Measurements from ENCODE around the gene TMPRSS12.
"Not testable (repeated sequence)": the region's sequence is repeated elsewhere in the genome, so short reads cannot be mapped to it uniquely, and the experiment has no call there.

TMPRSS12 gene

DNA sequence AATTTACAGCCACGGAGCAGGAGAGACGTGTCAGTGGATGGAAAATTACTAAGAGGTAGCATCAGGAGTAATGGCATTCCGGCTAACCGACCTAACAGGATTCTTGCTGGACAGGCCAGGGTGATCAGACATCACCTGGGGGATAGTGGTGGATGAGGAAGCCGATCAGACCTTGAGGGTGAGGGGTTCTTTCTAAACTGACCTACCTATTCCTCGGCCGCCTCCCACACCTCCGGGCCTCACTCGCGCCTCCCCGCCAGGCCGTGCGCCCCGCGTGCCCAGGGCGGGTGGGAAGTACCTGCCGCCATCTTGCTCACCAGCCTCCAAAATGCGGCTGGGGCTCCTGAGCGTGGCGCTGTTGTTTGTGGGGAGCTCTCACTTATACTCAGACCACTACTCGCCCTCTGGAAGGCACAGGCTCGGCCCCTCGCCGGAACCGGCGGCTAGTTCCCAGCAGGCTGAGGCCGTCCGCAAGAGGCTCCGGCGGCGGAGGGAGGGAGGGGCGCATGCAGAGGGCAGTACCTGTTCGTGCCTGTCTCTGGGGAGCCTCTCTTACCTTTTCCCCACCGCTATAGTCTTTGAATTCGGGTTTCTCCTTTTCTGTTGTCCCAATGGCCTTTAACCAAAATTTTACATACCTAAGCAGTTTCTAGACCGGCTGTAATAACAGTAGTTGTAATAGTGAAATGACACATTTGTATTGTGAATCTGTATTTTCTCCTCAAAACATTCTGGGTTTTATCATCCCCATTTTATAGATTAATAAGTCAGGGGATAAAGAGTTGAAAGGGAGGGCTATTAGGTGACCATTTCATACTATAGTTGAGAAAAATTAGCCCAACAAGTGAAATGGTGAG lies at the start of gene TMPRSS12:
Gene TMPRSS12 (plus strand): TSS at position 290 of the 857 bp plus-strand sequence. CDS start 39 bp downstream, at position 329.
- no peak for DNase-seq

GRCh38 chr12:50799908-50800307 lies 42.8 kb upstream of the TMPRSS12 start:
- DNase-seq: no peak

DNA sequence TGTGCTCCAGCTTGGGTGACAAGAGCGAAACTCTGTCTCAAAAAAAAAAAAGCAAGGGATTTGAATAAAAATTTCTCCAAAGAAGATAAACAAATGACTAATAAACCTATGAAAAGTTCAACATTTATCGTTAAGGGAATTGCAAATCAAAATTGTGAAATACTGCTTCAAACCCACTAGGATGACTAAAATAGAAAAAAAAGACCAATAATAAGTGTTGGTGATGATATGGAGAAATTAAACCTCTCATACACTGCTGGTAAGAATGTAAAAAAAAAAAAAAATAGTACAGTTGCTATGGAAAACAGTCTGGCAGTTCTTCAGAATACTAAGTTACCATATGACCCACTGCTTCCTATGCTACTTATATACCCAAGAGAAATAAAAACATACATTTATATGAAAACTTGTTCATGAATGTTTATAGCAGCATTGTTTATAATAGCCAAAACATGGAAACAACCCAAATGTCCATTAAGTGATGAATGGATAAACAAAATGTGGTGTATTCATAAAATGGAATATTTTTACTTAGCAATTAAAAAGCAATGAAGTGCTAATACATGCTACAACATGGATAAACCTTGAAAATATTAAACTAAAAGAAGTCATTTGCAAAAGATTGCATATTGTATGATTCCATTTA lies 39.4 kb upstream of the TMPRSS12 start:
- no peak for DNase-seq

- DNase-seq: no peak
These were observed 36.5 kb upstream of the TMPRSS12 start for GRCh38 chr12:50806176-50806575.

GRCh38 chr12:50809131-50809530 lies 33.6 kb upstream of the TMPRSS12 start:
- not testable (repeated sequence) for DNase-seq

GRCh38 chr12:50814921-50815320 lies 27.8 kb upstream of the TMPRSS12 start:
- not testable (repeated sequence) for DNase-seq

DNA sequence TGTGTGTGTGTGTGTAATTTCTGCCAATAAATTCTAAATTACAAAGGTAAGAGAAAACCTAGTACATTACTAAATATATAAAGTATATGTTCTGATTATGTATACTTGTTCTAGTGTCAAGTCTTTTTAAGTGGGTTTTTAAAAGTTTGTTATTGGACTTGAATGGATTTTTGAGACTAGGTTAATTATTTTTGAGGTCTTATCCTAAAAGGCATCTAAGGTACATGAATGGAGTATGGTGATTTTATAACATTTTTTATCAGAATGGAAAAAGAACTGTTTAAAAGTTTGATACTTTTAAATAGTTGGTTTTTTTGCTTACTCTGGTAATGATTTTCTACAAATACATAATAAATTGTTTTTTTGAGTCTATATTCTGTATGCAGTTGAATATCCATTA lies 22.5 kb upstream of the TMPRSS12 start:
- no peak for DNase-seq

GRCh38 chr12:50822082-50822481 lies 20.6 kb upstream of the TMPRSS12 start:
- DNase-seq: no peak

DNA sequence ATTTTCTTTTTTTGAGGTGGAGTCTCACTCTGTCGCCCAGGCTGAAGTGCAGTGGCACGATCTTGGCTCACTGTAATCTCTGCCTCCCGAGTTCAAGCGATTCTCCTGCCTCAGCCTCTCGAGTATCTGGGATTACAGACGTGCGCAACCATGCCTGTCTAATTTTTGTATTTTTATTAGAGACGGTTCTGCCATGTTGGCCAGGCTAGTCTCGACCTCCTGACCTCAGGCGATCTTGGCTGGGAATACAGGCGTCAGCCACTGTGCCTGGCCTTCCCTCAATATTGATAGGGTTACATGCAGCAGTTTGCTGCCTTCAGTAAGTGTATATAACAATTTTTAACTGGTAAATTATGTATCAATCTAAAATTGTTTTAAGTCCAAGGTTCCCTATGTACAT lies 19.0 kb upstream of the TMPRSS12 start:
- not testable (repeated sequence) for DNase-seq

DNA sequence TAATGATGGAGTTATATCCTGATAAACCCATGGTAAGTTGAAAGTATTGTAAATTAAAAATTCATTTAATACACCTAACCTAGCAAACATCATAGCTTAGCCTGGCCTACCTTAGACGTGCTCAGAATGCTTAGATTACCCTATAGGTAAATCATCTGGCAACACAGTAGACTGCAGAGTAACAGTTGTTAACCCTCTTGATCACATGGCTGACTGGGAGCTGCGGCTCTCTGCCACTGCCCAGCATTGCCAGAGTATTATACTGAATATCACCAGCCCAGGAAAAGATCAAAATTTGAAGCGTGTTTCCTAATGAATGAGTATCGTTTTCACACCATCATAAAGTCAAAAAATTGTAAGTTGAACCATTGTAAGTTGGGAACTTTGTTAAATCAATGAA lies 17.8 kb upstream of the TMPRSS12 start:
- DNase-seq: no peak

- peak; percentile 73 for DNase-seq
These were observed 17.3 kb upstream of the TMPRSS12 start for GRCh38 chr12:50825372-50825838.

DNA sequence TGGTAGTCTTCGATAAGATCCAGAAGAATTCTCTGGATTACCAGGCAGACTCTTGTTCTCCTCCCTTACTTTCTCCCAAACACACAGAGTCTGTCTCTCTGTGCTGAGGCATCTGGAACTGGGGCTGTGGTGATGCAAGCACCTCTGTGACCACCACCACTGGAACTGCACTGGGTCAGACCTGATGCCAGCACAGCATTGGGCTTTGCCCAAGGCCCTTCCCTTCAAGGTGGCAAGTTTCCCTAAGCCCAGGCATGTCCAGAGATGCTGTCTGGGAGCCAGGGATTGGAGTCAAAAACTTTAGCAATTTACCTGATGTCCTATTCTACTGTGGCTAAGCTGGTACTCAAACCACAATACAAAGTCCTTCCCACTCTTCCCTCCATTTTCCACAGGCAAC lies 14.6 kb upstream of the TMPRSS12 start:
- no peak for DNase-seq

DNA sequence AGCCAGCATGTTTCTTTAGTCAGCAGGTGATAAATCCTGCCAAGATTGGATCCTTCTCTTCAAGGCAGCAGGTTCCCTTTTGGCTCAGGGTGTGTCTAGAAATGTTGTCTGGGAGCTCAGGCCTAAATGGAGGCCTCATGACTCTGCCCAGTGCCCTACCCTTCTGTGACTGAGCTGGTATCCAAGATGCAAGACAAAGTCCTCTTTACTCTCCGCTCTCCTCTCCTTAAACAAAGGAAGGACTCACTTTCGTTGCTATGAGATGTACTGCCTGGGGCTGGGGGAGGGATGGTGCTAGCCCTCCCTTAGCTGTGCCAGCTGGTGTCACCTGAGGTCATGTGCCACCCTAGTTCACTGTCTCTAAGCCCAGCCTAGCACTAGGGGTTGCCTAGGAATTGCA lies 13.8 kb upstream of the TMPRSS12 start:
- DNase-seq: no peak

DNA sequence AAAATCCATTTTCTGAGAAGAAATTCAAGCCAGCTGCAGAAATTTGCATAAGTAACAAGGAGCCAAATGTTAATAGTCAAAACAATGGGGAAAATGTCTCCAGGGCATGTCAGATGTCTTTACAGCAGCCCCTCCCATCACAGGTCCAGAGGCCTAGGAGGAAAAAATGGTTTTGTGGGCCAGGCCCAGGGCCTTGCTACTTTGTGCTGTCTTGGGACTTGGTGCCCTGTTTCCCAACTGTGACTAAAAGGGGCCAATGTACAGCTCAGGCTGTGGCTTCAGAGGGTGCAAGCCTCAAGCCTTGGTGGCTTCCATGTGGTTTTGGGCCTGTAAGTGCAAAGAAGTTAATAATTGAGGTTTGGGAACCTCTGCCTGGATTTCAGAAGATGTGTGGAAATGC lies 8.9 kb upstream of the TMPRSS12 start:
- not testable (repeated sequence) for DNase-seq

GRCh38 chr12:50839042-50839441 lies 3.7 kb upstream of the TMPRSS12 start:
- no peak for DNase-seq

DNA sequence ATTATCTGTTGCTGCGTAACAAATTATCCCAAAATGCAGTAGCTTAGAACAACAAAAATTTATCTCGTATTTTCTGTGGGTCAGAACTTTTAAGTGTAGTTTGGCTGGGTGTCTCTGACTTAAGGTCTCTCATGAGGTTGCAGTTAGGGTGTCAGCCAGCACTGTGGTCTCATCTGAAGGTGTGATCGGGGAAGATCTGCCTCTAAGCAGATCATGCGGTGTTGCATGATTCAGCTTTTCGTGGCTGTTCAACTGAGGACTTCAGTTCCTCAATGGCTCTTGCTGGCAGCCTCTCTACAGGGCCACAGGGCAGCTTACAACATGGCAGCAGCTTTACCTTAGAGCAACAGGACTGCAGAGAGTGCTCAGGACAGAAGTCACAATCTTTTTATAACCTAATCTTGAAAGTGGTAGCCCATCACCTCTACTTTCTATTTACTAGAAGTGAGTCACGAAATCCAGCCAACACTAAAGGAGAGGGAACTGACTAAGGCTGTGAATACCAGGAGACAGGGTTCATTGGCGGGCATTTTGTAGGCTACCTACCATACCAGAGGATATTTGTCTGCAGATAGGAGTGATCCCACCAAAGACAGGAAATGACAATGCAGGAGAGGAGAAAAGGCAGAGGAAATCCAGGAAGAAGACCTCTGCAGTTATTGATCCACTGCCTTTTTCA lies 1.8 kb upstream of the TMPRSS12 start:
- no peak for DNase-seq

- no peak for DNase-seq
These were observed 802 bp upstream of the TMPRSS12 start for GRCh38 chr12:50841716-50842531.

DNA sequence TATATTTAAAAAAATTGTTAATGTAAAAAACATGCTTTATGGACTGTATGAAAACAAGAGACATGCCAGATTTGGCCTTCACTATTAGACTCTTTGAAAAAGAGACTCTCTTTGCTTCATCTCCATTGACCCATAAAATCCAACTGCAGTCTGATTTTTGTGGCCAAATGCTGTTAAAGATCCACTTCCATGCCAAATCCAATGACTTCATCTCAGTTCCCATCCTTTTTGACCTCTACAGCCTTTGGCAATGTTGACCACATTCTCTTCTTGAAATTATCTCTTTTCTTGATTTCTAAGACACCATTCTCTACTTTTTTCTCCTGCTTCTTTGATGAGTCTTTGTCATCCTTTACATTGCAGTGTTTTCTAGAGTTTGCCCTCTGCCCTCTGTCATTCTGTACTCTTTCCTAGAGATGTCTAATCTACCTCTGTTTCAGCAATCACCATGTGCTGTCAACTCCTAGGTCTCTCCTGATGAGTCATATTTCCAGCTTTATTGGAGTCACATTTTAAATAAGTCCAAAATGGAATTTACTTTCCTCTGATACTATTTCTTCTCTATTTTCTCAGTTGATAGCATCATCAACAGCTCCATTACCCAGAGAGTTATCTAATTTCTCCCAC lies 2.4 kb downstream of the TMPRSS12 start:
- DNase-seq: no peak

GRCh38 chr12:50848963-50849362 lies 6.2 kb downstream of the TMPRSS12 start:
- DNase-seq: no peak

DNA sequence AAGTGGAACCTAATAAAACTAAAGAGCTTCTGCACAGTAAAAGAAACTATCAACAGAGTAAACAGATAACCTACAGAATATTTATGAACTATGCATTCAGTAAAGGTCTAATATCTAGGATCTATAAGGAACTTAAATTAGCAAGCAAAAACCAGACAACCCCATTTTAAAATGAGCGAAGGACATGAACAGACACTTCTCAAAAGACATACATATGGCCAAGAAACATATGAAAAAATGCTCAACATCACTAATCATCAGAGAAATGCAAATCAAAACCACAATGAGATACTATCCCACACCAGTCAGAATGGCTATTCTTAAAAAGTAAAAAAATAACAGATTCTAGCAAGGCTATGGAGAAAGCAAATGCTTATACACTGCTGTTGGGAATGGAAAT lies 12.5 kb downstream of the TMPRSS12 start:
- not testable (repeated sequence) for DNase-seq

DNA sequence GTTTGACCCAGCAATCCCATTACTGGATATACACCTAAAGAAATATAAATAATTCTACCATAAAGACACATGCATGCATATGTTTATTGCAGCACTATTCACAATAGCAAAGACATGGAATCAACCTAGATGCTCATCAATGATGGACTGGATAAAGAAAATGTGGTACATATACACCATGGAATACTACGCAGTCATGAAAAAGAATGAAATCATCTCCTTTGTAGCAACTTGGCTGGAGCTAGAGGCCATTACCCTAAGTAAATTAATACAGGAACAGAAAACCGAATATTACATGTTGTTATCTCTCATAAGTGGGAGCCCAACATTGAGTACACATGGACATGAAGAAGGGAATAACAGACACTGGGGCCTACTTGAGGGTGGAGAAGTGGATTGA lies 13.0 kb downstream of the TMPRSS12 start:
- not testable (repeated sequence) for DNase-seq

GRCh38 chr12:50859621-50860310 lies 17.0 kb downstream of the TMPRSS12 start:
- DNase-seq: no peak
